HG02852 (cell line): ENCODE results near the gene HOXB1.

ENCODE experiments used
- ATAC-seq: cut with Tn5 transposase; IDR thresholded peaks from one replicate; pipeline ENCODE4 v1.9.1; 2021; ENCODE audit warnings: mild to moderate bottlenecking, moderate library complexity; ENCODE audit not compliant: unreplicated experiment

The HOXB1 gene

GRCh38 chr17:48555258-48556228 lies 24.7 kb upstream of the HOXB1 start:
- ATAC-seq = no peak

GRCh38 chr17:48554412-48555257 lies 23.8 kb upstream of the HOXB1 start:
- ATAC-seq = no peak

- no peak for ATAC-seq
Observed at GRCh38 chr17:48553826-48554225, 23.0 kb upstream of the HOXB1 start.

- no peak for ATAC-seq
Observed at GRCh38 chr17:48553190-48553547, 22.4 kb upstream of the HOXB1 start.

GRCh38 chr17:48552466-48553189 lies 21.8 kb upstream of the HOXB1 start:
- ATAC-seq = no peak

GRCh38 chr17:48551596-48552465 lies 21.0 kb upstream of the HOXB1 start:
- ATAC-seq = no peak

GRCh38 chr17:48551214-48551555 lies 20.4 kb upstream of the HOXB1 start:
- no peak for ATAC-seq

- ATAC-seq = no peak
Observed at GRCh38 chr17:48550502-48551213, 19.8 kb upstream of the HOXB1 start.

GRCh38 chr17:48549914-48550501 lies 19.2 kb upstream of the HOXB1 start:
- ATAC-seq = no peak

GRCh38 chr17:48549281-48549630 lies 18.4 kb upstream of the HOXB1 start:
- ATAC-seq = no peak

GRCh38 chr17:48548523-48549280 lies 17.9 kb upstream of the HOXB1 start:
- no peak for ATAC-seq

- no peak for ATAC-seq
Observed at GRCh38 chr17:48547808-48548522, 17.2 kb upstream of the HOXB1 start.

- ATAC-seq = no peak
Observed at GRCh38 chr17:48546924-48547807, 16.4 kb upstream of the HOXB1 start.

- ATAC-seq = no peak
Observed at GRCh38 chr17:48546137-48546923, 15.5 kb upstream of the HOXB1 start.

- no peak for ATAC-seq
Observed at GRCh38 chr17:48545539-48545938, 14.7 kb upstream of the HOXB1 start.

GRCh38 chr17:48545022-48545375 lies 14.2 kb upstream of the HOXB1 start, which contains the start of gene HOXB2:
HOXB2 (minus strand) TSS chr17:48545109; CDS start chr17:48544911, 198 bp downstream.
- ATAC-seq = no peak
